HG02571 (cell line): ENCODE measurements around the gene CASKIN2.
"Not testable (repeated sequence)": the region's sequence is repeated elsewhere in the genome, so short reads cannot be mapped to it uniquely, and the experiment has no call there.

Experiments used
- ATAC-seq: cut with Tn5 transposase; IDR thresholded peaks from one replicate; pipeline ENCODE4 v1.9.1; 2021; ENCODE audit warnings: mild to moderate bottlenecking, moderate library complexity; ENCODE audit not compliant: unreplicated experiment

CASKIN2 gene

GRCh38 chr17:75475851-75476250 is 39.5 kb downstream of the CASKIN2 start:
- no peak for ATAC-seq

- ATAC-seq: no peak
Observed at GRCh38 chr17:75475144-75475835, 40.0 kb downstream of the CASKIN2 start.

GRCh38 chr17:75474736-75475135 is 40.6 kb downstream of the CASKIN2 start:
- no peak for ATAC-seq

GRCh38 chr17:75473246-75473645 is 42.1 kb downstream of the CASKIN2 start:
- no peak for ATAC-seq

GRCh38 chr17:75472119-75472518 is 43.2 kb downstream of the CASKIN2 start:
- ATAC-seq: no peak

- ATAC-seq: no peak
Observed at GRCh38 chr17:75471207-75471606, 44.1 kb downstream of the CASKIN2 start.

- ATAC-seq: no peak
Observed at GRCh38 chr17:75468779-75469373, 46.5 kb downstream of the CASKIN2 start.

- ATAC-seq: no peak
Observed at GRCh38 chr17:75468291-75468754, 47.0 kb downstream of the CASKIN2 start.

GRCh38 chr17:75465039-75465438 is 50.3 kb downstream of the CASKIN2 start:
- no peak for ATAC-seq

- no peak for ATAC-seq
Observed at GRCh38 chr17:75463603-75464002, 51.7 kb downstream of the CASKIN2 start.

- ATAC-seq: no peak
Observed at GRCh38 chr17:75460295-75460694, 55.0 kb downstream of the CASKIN2 start.

GRCh38 chr17:75459590-75460267 is 55.6 kb downstream of the CASKIN2 start:
- ATAC-seq: no peak

- ATAC-seq: no peak
Observed at GRCh38 chr17:75459246-75459589, 56.1 kb downstream of the CASKIN2 start.

- ATAC-seq: no peak
Observed at GRCh38 chr17:75457047-75457654, 58.2 kb downstream of the CASKIN2 start.

- peak; percentile 94 for ATAC-seq
Observed at GRCh38 chr17:75456417-75457046, 58.8 kb downstream of the CASKIN2 start, which contains the start of gene TMEM94. Gene TMEM94, plus strand, starts transcription at chr17:75456635. Its CDS starts 15,271 bp downstream, at chr17:75471906.

- ATAC-seq: peak; percentile 8
Observed at GRCh38 chr17:75456039-75456416, 59.3 kb downstream of the CASKIN2 start.

- ATAC-seq: not testable (repeated sequence)
Observed at GRCh38 chr17:75454672-75455071, 60.7 kb downstream of the CASKIN2 start.

GRCh38 chr17:75454193-75454592 is 61.1 kb downstream of the CASKIN2 start:
- no peak for ATAC-seq

- no peak for ATAC-seq
Observed at GRCh38 chr17:75450270-75450669, 65.1 kb downstream of the CASKIN2 start.
